ENCODE measurements around the gene LPIN3.

Gene LPIN3

GRCh38 chr20:41394931-41395666 lies 54.5 kb downstream of the LPIN3 start:
- no peak for DNase-seq

GRCh38 chr20:41395667-41396664 lies 55.3 kb downstream of the LPIN3 start:
- DNase-seq, result no peak

- no peak for DNase-seq
Measured at GRCh38 chr20:41398408-41398807, 57.8 kb downstream of the LPIN3 start.

GRCh38 chr20:41403604-41404003 lies 63.0 kb downstream of the LPIN3 start:
- no peak for DNase-seq

GRCh38 chr20:41405436-41405835 lies 64.8 kb downstream of the LPIN3 start:
- DNase-seq, result no peak

- no peak for DNase-seq
Measured at GRCh38 chr20:41406353-41406752, 65.7 kb downstream of the LPIN3 start.

GRCh38 chr20:41406896-41407444 lies 66.3 kb downstream of the LPIN3 start:
- DNase-seq, result no peak

GRCh38 chr20:41407607-41408006 lies 67.0 kb downstream of the LPIN3 start:
- DNase-seq, result no peak

GRCh38 chr20:41408156-41408794 lies 67.7 kb downstream of the LPIN3 start:
- DNase-seq, result no peak

GRCh38 chr20:41408986-41409385 lies 68.4 kb downstream of the LPIN3 start:
- DNase-seq, result no peak
